NCI-H345 treated with DMSO at 0.1 percent for 48 hours (cell line): ENCODE measurements around the gene DDX4.
A peak's percentile ranks its signal among the peaks of the same experiment; 100 is the strongest.
"Not testable (repeated sequence)": the region's sequence is repeated elsewhere in the genome, so short reads cannot be mapped to it uniquely, and the experiment has no call there.

ENCODE experiments used
- DNase-seq: peaks from one replicate; lab custom pipeline; 2025; ENCODE audit not compliant: unreplicated experiment; lab: John Stamatoyannopoulos, UW

The DDX4 gene

DNA sequence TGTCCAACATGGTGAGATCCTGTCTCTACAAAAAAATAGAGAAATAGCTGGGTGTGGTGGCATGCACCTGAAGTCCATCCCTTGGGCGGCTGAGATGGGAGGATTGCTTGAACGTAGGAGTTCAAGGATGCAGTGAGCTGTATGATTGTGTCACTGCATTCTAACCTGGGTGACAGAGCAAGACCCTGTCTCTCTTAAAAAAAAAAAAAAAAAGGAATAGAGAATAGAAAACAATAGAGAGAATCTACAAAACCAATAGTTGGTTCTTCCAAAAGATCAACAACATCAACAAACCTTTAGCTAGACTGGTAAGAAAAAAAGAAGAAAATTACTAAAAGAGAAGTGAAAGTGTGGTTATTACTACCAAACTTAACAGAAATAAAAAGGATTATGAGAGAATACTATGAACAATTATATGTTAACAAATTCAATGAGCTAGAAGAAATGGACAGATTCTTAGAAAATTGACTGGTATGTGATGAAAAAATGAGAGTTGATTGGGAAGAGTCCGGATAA, 17.6 kb upstream of the DDX4 start:
- no peak for DNase-seq

DNA sequence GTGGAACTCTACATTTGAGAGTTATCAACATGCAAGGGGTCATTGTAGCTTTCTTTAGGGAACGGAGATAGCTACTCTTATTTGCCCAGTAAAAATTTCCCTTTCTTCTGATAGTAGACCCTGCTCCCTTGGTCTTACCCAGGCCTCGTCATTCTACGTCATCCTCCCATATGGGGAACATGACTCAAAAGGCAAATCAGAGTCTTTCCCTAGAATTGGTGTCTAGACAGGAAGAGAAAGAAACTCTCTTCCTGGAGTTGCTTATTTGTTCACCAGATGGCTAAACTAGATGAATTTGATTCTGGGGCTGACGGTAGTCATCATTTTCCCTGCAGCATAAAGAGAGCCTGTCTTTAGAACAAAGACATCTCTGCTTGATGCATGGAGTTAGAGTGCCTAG, 13.6 kb upstream of the DDX4 start:
- DNase-seq, result no peak

DNA sequence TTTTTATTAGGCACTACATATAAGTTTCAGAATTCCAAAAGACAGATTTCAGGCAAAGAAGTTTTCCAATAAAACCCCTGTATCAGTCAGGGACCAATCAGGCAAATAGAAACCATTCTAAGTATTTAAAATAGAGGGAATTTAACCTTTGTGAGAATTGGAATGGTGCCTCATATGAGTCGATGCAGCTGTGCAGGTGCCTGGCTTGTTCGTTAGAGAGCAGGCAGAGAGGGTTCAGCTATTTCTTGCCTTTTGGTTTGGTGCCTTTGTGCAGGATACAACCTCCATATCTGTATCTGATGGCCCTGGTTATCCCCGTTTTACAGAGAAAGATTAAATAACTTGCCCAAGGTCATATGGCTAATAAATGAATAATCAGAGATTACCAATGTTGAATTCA, 6.0 kb upstream of the DDX4 start:
- DNase-seq, result no peak

GRCh38 chr5:55732585-55732984, 5.3 kb upstream of the DDX4 start:
- DNase-seq, result no peak

- no peak for DNase-seq
These were observed 3.2 kb upstream of the DDX4 start for GRCh38 chr5:55734658-55735057.

DNA sequence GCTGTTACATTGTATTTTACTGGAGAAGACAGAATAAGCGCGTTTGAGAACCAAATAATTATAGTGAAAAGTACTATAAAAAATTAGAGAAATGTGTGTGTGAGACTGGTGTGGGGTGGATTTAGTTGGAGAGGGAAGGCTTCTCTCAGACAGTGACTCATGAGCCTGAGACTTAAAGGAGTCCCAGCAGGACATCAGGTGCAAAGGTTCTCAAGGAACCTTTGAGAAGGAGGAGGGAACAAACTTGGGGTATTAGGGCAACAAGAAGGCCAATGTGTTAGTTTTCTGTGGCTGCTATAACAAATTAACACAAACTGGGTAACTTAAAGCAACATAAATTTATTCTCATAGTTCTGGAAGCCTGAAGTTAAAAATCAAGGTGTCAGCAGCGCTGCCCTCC, 4.9 kb downstream of the DDX4 start:
- no peak for DNase-seq

DNA sequence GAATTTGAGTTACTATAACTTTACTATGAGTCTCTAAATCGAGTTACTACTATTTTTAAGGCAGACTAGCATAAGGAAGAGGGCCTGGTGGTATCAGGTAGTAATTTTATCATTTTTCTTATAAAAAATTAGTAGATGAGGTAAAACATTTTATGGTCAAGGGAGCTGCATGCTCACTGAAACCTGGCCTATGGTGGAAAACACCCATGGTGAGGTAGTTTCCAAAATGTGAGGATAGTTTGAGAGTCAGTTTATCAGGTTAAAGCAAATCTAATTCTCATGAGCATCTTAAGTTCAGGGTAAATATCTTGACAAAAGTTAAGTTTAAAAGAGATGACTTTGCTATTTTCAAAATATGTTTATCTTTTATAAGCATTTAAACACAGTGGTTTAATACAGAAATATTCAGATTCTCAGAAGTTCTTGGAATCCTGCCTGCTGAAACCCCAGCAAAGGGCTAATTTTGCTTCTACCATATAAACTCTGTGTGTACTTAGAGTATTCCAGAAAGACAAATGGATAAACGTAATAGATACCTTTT, 10.0 kb downstream of the DDX4 start:
- no peak for DNase-seq

DNA sequence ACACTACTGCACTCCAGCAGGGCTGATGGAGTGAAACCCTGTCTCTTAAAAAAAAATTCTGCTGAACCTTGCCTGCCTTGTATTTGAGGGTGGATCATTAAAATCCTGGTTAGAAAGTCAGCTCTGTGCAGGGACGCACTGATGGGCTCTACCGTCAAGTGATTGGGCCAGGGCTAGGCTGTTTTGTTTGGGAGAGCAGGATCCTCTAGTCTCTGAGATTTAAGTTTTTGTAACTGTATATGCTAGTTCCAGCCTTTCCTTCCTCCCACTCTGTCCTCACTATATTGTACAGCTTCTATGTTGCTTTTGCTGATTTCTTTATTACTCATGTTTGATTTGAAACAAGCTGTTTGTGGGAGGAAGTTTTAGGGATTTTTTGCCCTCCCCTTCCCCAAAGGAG, 11.5 kb downstream of the DDX4 start:
- DNase-seq, result no peak

- no peak for DNase-seq
These were observed 12.2 kb downstream of the DDX4 start for GRCh38 chr5:55750063-55750462.

DNA sequence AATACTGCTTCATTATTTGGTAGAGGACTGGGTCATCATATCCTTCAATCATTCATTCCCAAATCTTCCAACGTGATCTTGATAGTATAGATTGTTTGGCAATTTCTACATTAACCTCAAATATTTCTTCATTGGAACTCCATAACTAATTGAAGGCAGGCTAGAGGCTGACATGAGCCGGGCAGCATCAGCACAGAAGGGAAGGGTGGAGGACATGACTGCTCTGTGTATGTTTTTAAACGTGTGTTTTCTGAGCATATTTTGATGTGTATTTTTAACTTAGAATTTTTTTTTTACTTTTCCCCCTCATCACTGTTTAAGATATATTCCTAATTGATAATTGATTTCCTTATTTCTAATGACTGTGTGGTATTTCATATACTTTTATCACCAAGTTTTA, 12.6 kb downstream of the DDX4 start:
- no peak for DNase-seq

GRCh38 chr5:55758231-55758630, 20.4 kb downstream of the DDX4 start:
- no peak for DNase-seq

DNA sequence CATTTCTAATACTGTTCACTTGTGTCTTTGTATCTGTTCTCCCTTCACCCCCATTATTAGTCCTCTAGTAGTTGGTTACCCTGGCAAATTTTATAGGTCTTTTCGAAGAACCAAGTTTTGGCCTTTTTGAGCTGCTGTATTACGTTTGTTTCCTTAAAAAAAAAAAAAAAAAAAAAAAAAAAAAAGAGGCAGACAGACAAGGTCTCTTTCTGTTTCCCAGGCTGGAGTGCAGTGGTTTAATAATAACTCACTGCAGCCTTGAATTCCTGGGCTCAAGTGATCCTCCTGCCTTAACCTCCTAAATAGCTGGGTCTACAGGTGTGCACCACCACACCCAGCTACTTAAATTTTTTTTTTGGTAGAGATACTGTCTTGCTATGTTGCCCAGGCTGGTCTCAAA, 20.9 kb downstream of the DDX4 start:
- DNase-seq, result no peak

- DNase-seq, result not testable (repeated sequence)
These were observed 23.9 kb downstream of the DDX4 start for GRCh38 chr5:55761721-55762120.

DNA sequence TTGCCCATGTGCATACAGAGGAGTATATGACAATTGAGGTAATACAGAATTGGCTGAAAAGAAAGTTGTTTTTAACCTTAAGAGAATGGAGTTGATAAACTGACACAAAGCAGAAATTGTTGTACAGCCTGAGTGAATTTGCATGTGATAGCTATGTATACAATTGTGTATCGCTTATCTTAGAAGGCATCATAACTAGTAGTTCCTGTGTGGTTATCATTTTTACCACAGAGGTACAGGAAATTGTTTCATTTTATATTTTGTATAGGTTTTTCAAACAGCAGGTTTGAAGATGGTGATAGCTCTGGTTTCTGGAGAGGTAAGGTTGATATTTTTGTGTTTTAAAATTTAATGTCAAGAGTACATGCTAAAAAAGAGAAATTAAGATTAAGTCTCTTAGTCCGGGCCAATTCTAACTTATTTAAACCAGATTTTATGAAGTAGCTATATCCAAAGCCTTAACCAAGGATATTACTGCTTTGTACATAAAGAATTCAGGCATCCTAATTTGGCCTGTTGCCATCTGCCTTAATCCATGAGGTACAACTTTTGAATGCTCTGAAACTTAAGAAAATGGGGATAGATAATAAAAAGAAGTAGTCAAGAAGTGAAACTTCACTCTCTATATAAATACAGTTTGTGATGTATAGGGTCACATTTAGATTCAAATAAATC, 26.0 kb downstream of the DDX4 start:
- no peak for DNase-seq

DNA sequence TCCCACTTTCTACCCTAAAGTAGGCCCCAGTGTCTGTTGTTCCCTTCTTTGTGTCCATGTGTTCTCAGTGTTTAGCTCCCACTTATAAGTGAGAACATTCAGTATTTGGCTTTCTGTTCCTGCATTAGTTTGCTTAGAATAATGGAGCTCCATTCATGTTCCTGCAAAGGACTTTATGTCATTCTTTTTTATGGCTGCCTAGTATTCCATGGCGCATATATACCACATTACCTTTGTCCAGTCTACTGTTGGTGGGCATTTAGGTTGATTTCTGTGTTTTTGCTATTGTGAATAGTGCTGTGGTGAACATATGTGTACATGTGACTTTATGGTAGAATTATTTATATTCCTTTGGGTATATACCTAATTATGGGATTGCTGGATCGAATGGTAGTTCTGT, 30.4 kb downstream of the DDX4 start:
- no peak for DNase-seq

DNA sequence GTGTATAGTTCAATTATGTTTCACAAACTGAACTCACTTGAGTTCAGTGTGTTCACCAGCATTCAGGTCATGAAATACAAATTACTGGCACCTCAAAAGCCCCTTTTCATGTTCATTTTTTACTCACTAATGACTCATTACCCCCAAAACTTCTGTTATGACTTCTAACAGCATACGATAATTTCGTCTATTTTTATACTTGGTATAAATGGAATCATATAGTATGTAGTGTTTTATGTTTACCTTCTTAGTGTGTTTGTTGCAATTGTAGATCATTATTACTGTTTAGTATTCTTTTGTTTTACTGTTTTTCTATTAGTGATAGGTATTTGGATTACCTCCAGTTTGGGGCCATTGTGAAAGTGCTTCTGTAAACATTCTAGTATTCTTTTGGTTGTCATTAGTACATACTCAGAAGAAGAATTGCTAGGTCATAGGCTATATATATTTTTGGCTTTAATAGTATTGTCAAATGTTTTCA, 33.4 kb downstream of the DDX4 start:
- no peak for DNase-seq

DNA sequence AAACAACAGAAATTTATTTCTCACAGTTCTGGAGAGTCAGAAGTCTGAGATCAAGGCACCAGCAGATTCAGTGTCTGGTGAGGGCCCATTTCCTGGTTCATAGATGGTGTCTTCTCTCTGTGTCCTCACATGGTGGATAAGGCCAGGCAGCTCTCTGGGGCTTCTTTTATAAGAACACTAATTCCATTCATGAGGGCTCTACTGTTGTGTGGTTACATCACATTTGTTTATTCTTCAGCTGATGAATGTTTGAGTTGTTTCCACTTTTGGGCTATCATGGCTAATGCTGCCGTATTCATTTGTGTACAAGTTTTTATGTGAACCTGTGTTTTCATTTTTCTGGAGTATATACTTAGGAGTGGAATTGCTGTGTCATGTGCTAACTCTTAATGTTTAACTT, 35.2 kb downstream of the DDX4 start:
- DNase-seq, result peak; percentile 1

- DNase-seq, result no peak
These were observed 39.5 kb downstream of the DDX4 start for GRCh38 chr5:55777332-55777731.

DNA sequence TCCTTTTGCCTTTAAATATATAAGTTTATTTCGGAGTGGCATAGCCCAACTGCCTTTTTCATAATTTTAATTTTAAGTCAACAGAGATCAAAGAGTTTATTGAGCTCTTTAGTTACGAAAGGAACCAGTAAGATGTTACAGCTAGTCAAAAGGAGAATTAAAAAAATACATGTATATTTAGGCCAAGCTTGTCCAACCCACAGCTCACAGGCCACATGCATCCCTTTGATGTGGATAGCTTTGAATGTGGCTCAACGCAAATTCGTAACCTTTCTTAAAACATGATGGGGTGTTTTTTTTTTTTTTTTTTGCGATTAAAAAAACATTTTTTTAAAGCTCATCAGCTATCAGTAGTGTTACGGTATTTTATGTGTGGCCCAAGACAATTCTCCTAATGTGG, 63.1 kb downstream of the DDX4 start:
- DNase-seq, result no peak

GRCh38 chr5:55808814-55809213, 71.0 kb downstream of the DDX4 start:
- not testable (repeated sequence) for DNase-seq

- DNase-seq, result not testable (repeated sequence)
These were observed 78.1 kb downstream of the DDX4 start for GRCh38 chr5:55815939-55816338.

DNA sequence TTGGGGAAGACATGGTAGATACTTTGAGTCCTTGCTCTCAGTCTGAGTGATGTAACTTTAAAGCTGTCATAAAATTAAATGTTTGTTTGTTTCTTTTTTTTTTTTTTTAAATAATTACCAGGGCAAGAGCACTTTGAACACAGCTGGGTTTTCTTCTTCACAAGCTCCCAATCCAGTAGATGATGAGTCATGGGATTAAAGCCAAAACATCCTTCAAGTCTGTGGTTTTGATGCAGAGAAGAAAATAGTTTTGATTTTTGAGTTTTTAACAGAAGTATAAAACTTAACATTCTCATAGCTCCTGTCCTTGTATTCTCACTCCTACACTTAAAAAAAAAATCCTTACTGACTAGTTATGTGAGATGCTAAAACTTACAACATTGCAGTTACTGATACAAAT, 78.5 kb downstream of the DDX4 start:
- no peak for DNase-seq

- no peak for DNase-seq
These were observed 79.2 kb downstream of the DDX4 start for GRCh38 chr5:55817030-55817429.
